HepG2 (cell line): ENCODE results near the gene PACS1. TPM values are rescaled to one million over a fixed set of nuclear protein-coding genes. Genes with fewer than 3 reads are reported as not detected.

Experiments used
- ATAC-seq: fragments of 200-7000 bp; cut with Tn5 transposase; 3 replicates; pipeline ENCODE4 v1.9.1; 2020; ENCODE audit warnings: mild to moderate bottlenecking, moderate library complexity
- BruUV-seq: library from RNA; stranded (reverse); fragments of 400-500 nt; replicated peaks from 2 replicates; lab custom pipeline; 2021; lab: Mats Ljungman, UMichigan
- CTCF ChIA-PET: fragments of 300-600 bp; formaldehyde crosslinking; extraction: SDS; loops from one replicate; lab custom pipeline; 2021; ENCODE audit warnings: low total read pairs, inconsistent platforms, low intra/inter-chr PET ratio; lab: Yijun Ruan, JAX
- POLR2A ChIA-PET: fragments of 350-600 bp; sonication (Branson Sonifier 250); formaldehyde crosslinking; loops from one replicate; lab custom pipeline; 2020; ENCODE audit warnings: antibody characterized with exemption, inconsistent platforms; lab: Yijun Ruan, JAX
- DNase-seq: peaks from one replicate; pipeline ENCODE4 v3.0.0-alpha.2; 2015; ENCODE audit warnings: low spot score
- FAIRE-seq: peaks from 3 replicates; lab custom pipeline; 2011; peaks lifted over from hg19 to GRCh38; lab: Jason Lieb, UNC
- H2AFZ ChIP-seq: one replicate; pipeline ENCODE4 v1.6.1; 2011; ENCODE audit warnings: low read length, inconsistent platforms
- H3K27ac ChIP-seq: fragments of 300-600 bp; 3 replicates; pipeline ENCODE4 v1.8.0; 2011; ENCODE audit warnings: mixed run types, mild to moderate bottlenecking, mixed read lengths, low read length, inconsistent platforms; ENCODE audit not compliant: insufficient read depth; ENCODE audit errors: extremely low read length
- H3K27me3 ChIP-seq, 2 experiments: fragments of 200-600 bp in 1 of 2; 2 replicates in 1 of 2; 3 replicates in 1 of 2; pipeline versions ENCODE4 v1.6.0 to v1.8.0; 2011; ENCODE audit warnings: low read length in 2 of 2, mild to moderate bottlenecking in 2 of 2, moderate library complexity in 2 of 2, inconsistent platforms in 1 of 2; ENCODE audit not compliant: insufficient read depth in 2 of 2, control insufficient read depth in 1 of 2
- H3K36me3 ChIP-seq, 2 experiments: fragments of 200-600 bp in 1 of 2; replicated peaks in 1 of 2; 2 replicates in 1 of 2; 3 replicates in 1 of 2; pipeline versions ENCODE4 v1.5.1 to v1.8.0; 2011; ENCODE audit warnings: low read length in 2 of 2, inconsistent platforms in 1 of 2; ENCODE audit not compliant: insufficient read depth in 2 of 2, control insufficient read depth in 1 of 2
- H3K4me1 ChIP-seq: 2 replicates; pipeline ENCODE4 v1.5.1; 2012; ENCODE audit warnings: low read length, inconsistent platforms; ENCODE audit not compliant: insufficient read depth
- H3K4me2 ChIP-seq: 2 replicates; pipeline ENCODE4 v1.6.0; 2011; ENCODE audit warnings: low read depth, low read length, inconsistent platforms
- H3K4me3 ChIP-seq, 3 experiments: fragments of 200-600 bp in 1 of 3; sonication (generic), shearing (Covaris generic) in 1 of 3; replicated peaks in 1 of 3; 2 replicates each; pipeline ENCODE4 v1.5.1; 2011 to 2016; ENCODE audit warnings: low read length in 3 of 3, inconsistent platforms in 2 of 3, low read depth in 2 of 3, mild to moderate bottlenecking in 2 of 3, control low read depth in 1 of 3, mixed read lengths in 1 of 3; ENCODE audit not compliant: insufficient read depth in 1 of 3
- H3K79me2 ChIP-seq: one replicate; pipeline ENCODE4 v1.6.1; 2011; ENCODE audit warnings: low read length, inconsistent platforms; ENCODE audit not compliant: insufficient read depth
- H3K9ac ChIP-seq: 2 replicates; pipeline ENCODE4 v1.6.0; 2011; ENCODE audit warnings: mild to moderate bottlenecking, low read depth, low read length, inconsistent platforms; ENCODE audit not compliant: insufficient read depth
- H3K9me3 ChIP-seq: 2 replicates; pipeline ENCODE4 v1.5.1; 2012; ENCODE audit warnings: mild to moderate bottlenecking, low read length
- H4K20me1 ChIP-seq: 2 replicates; pipeline ENCODE4 v1.6.0; 2011; ENCODE audit warnings: inconsistent platforms, mild to moderate bottlenecking, low read length, moderate library complexity; ENCODE audit not compliant: insufficient read depth
- ELF3 ChIP-seq: IDR thresholded peaks from 2 replicates; pipeline ENCODE4 v1.6.1; 2016; ENCODE audit warnings: missing genetic modification reagents, missing compliant biosample characterization
- HNRNPK ChIP-seq: fragments of 200-400 bp; formaldehyde crosslinking; IDR thresholded peaks from 2 replicates; pipeline ENCODE4 v1.6.1; 2018; ENCODE audit warnings: low read length, low read depth, moderate library complexity, mild to moderate bottlenecking; ENCODE audit not compliant: poor library complexity, severe bottlenecking
- KDM3A ChIP-seq: IDR thresholded peaks from 2 replicates; pipeline ENCODE4 v1.6.1; 2018; ENCODE audit warnings: low read depth, missing compliant biosample characterization
- MEF2D ChIP-seq: sonication (generic); formaldehyde crosslinking; IDR thresholded peaks from 2 replicates; pipeline ENCODE4 v1.5.1; 2020; ENCODE audit warnings: mild to moderate bottlenecking, missing genetic modification reagents
- REXO4 ChIP-seq: sonication (generic); formaldehyde crosslinking; IDR thresholded peaks from 2 replicates; pipeline ENCODE4 v1.8.0; 2022; ENCODE audit warnings: missing genetic modification reagents, mild to moderate bottlenecking, borderline replicate concordance
- SETDB1 ChIP-seq: sonication (generic); formaldehyde crosslinking; IDR thresholded peaks from 2 replicates; pipeline ENCODE4 v1.5.1; 2020; ENCODE audit warnings: missing genetic modification reagents, mild to moderate bottlenecking, borderline replicate concordance
- SIN3B ChIP-seq: fragments of 150-350 bp; IDR thresholded peaks from 2 replicates; pipeline ENCODE4 v1.6.1; 2014; ENCODE audit warnings: low read length
- ZNF274 ChIP-seq: sonication (generic); formaldehyde crosslinking; IDR thresholded peaks from 2 replicates; pipeline ENCODE4 v1.5.1; 2020; ENCODE audit warnings: mild to moderate bottlenecking, missing genetic modification reagents
- ZNF501 ChIP-seq: sonication (generic); formaldehyde crosslinking; IDR thresholded peaks from 2 replicates; pipeline ENCODE4 v1.5.1; 2020; ENCODE audit warnings: mild to moderate bottlenecking, moderate library complexity, missing genetic modification reagents
- ZNF572 ChIP-seq: sonication (generic); formaldehyde crosslinking; IDR thresholded peaks from 2 replicates; pipeline ENCODE4 v1.5.1; 2020; ENCODE audit warnings: mild to moderate bottlenecking, missing genetic modification reagents
- ZNF670 ChIP-seq: sonication (generic); formaldehyde crosslinking; IDR thresholded peaks from 2 replicates; pipeline ENCODE4 v1.8.0; 2022; ENCODE audit warnings: mild to moderate bottlenecking, missing genetic modification reagents, borderline replicate concordance
- WGBS: methylation state at CpG from one replicate; pipeline ENCODE4 v1.1.6; 2017; ENCODE audit warnings: low lambda C conversion rate; 5-methylcytosine and 5-hydroxymethylcytosine counted together
- in situ Hi-C: cut with HindIII; loops from 2 replicates; pipeline ENCODE4 v1.10.0; 2017; ENCODE audit warnings: low pct_unique_long_range_greater_than_20kb; ENCODE audit not compliant: extremely low pct_ligation_motif_present
- intact Hi-C: fragments of 100-400 bp; cut with micrococcal nuclease; formaldehyde crosslinking; loops from one replicate; pipeline ENCODE4 v1.10.0; 2022; ENCODE audit not compliant: unreplicated experiment
- polyA plus RNA-seq, 8 experiments: library from polyadenylated mRNA; depleted of rRNA in 3 of 8; stranded (reverse) in 7 of 8; unstranded in 1 of 8; fragments of >200 nt; fragmentation: Illumina TruSeq in 4 of 8; extraction: Trizol in 4 of 8; gene quantifications; 2 replicates each; pipeline versions ENCODE4 v1.2.1 to v1.2.3, GENCODE V29; 2011 to 2016; ENCODE audit warnings: low read depth in 4 of 8, missing spikeins in 1 of 8, mixed read lengths in 1 of 8; ENCODE audit not compliant: insufficient read depth in 1 of 8
- total RNA-seq, 5 experiments: library from RNA; depleted of rRNA; stranded (reverse); fragments of >200 nt; fragmentation: Illumina TruSeq; extraction: Trizol; gene quantifications; 2 replicates each; pipeline ENCODE4 v1.2.3, GENCODE V29; 2016; ENCODE audit warnings: low read depth in 1 of 5
- TF ChIP-seq, protein P1 (sequence below): sonication (generic); formaldehyde crosslinking; IDR thresholded peaks from 2 replicates; pipeline ENCODE4 v1.8.0; 2022; ENCODE audit warnings: missing genetic modification reagents, low read depth, mild to moderate bottlenecking, borderline replicate concordance
- TF ChIP-seq, protein P2 (sequence below): sonication (generic); formaldehyde crosslinking; IDR thresholded peaks from 2 replicates; pipeline ENCODE4 v1.4.0; 2020; ENCODE audit warnings: low read depth, missing genetic modification reagents
- TF ChIP-seq, protein P3 (sequence below): sonication (generic); formaldehyde crosslinking; IDR thresholded peaks from 2 replicates; pipeline ENCODE4 v1.5.0; 2020; ENCODE audit warnings: missing genetic modification reagents

PACS1 gene
- total and polyA plus RNA-seq, 2 of the 13 experiments (the other 11 are each of a cell fraction or from before 2014, with no cell fraction given): 7.6 to 8.6 TPM

DNA sequence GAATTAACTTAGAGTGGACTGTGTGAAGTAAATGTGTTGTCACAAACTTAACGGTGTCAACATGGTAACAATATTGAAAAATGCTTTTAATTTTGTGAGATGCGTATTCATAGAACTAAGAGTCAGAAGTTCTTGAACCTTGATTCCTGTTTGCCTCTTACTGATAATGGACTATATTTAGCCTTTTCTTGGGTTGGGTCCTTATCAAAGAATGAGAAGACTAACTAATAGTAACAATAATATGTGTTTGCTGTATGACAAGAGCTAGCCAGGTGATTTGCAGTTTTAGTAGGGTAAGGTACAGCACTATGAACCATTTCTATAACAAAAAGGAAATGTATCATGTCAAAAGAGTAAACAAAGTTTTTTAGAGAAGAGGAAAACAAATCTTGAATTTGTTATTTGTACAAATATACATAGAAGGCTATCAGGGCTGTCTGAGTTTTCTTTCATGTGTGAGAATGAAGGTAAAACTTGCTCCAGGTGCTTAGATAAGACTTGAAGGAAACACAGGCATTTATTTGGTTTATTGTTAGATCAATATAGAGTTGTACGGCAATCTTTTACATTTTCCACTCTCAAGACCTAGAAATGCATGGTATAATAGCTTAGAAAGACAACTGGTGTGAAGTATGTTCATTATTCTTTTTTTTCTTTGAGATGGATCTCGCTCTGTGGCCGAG, 74.1 kb downstream of the PACS1 start:
- no peak overlapping the region for H3K27ac ChIP-seq
- intact Hi-C loops: no loop called here
- 97% methylated on average over 5 of the region's 5 CpGs for WGBS

More for the DNA sequence above, 74.1 kb downstream of the PACS1 start:
- Histone ChIP-seq H3K4me3 (no peak overlapping the region), H3K79me2 (no peaks in the 10 kb centered on the region), H3K4me2 (no peak overlapping the region), H3K9me3 (no peaks in the 10 kb centered on the region), H2AFZ (no peak overlapping the region), H3K36me3 (no peaks in the 10 kb centered on the region), H4K20me1 (no peaks in the 10 kb centered on the region), H3K27me3 (no peaks in the 10 kb centered on the region), H3K4me1 (peaks cover 63% of the 10 kb centered on the region), H3K9ac (no peak overlapping the region)
- no peak for FAIRE-seq
- POLR2A ChIA-PET: no interaction called here
- no peak for ATAC-seq
- in situ Hi-C loops: no loop called here
- CTCF ChIA-PET: no interaction called here
- no peak for DNase-seq
- no peak for TF ChIP-seq HNRNPK
- no peak for TF ChIP-seq KDM3A (CRISPR knock-in tag)
- TF ChIP-seq ELF3 (CRISPR knock-in tag): no peak
- TF ChIP-seq ZNF670 (CRISPR knock-in tag): no peak
- no peak for TF ChIP-seq MEF2D
- no peak for TF ChIP-seq REXO4
- TF ChIP-seq, protein P1, sequence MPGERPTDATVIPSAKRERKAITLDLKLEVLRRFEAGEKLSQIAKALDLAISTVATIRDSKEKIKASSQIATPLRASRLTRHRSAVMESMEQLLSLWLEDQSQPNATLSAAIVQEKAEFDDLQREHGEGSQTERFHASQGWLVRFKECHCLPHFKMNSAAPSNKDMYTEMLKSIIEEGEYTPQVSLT: no peak
- no peak for TF ChIP-seq SETDB1 (CRISPR knock-in tag)
- TF ChIP-seq SIN3B: no peak
- no peak for TF ChIP-seq ZNF274 (CRISPR knock-in tag)
- no peak for TF ChIP-seq ZNF572 (CRISPR knock-in tag)
- TF ChIP-seq, protein P2, sequence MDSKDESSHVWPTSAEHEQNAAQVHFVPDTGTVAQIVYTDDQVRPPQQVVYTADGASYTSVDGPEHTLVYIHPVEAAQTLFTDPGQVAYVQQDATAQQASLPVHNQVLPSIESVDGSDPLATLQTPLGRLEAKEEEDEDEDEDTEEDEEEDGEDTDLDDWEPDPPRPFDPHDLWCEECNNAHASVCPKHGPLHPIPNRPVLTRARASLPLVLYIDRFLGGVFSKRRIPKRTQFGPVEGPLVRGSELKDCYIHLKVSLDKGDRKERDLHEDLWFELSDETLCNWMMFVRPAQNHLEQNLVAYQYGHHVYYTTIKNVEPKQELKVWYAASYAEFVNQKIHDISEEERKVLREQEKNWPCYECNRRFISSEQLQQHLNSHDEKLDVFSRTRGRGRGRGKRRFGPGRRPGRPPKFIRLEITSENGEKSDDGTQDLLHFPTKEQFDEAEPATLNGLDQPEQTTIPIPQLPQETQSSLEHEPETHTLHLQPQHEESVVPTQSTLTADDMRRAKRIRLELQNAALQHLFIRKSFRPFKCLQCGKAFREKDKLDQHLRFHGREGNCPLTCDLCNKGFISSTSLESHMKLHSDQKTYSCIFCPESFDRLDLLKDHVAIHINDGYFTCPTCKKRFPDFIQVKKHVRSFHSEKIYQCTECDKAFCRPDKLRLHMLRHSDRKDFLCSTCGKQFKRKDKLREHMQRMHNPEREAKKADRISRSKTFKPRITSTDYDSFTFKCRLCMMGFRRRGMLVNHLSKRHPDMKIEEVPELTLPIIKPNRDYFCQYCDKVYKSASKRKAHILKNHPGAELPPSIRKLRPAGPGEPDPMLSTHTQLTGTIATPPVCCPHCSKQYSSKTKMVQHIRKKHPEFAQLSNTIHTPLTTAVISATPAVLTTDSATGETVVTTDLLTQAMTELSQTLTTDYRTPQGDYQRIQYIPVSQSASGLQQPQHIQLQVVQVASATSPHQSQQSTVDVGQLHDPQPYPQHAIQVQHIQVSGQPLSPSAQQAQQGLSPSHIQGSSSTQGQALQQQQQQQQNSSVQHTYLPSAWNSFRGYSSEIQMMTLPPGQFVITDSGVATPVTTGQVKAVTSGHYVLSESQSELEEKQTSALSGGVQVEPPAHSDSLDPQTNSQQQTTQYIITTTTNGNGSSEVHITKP: no peak
- TF ChIP-seq, protein P3, sequence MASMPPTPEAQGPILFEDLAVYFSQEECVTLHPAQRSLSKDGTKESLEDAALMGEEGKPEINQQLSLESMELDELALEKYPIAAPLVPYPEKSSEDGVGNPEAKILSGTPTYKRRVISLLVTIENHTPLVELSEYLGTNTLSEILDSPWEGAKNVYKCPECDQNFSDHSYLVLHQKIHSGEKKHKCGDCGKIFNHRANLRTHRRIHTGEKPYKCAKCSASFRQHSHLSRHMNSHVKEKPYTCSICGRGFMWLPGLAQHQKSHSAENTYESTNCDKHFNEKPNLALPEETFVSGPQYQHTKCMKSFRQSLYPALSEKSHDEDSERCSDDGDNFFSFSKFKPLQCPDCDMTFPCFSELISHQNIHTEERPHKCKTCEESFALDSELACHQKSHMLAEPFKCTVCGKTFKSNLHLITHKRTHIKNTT (CRISPR knock-in tag): no peak
- no peak for TF ChIP-seq ZNF501 (CRISPR knock-in tag)
- BruUV-seq: no TSS peak
